Measurements from ENCODE around the gene EXPH5.
"Not testable (repeated sequence)": the region's sequence is repeated elsewhere in the genome, so short reads cannot be mapped to it uniquely, and the experiment has no call there.

The EXPH5 gene

DNA sequence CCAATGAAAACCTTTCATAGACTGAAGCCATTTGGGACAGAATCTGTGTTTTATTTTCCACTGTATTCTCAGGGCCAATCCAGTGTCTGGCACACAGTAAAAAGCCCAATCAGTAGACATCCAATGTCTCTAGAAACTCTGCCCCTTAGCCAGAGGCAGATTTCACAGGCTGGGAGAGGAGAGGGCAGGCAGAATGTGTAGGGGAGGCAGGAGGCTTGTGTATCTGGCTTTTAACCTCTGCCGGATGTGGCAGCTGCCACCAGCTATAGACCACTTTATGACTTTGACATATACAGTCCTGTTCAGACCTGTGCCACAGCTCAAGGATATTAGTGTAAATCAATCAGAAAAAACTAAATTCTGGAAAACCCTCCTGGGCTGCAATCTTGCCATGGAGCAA lies 4.4 kb downstream of the EXPH5 start:
- FAIRE-seq (no peak), DNase-seq (ENCODE audit: insufficient read length, low spot score) (no peak)
- TF ChIP-seq, protein P1, sequence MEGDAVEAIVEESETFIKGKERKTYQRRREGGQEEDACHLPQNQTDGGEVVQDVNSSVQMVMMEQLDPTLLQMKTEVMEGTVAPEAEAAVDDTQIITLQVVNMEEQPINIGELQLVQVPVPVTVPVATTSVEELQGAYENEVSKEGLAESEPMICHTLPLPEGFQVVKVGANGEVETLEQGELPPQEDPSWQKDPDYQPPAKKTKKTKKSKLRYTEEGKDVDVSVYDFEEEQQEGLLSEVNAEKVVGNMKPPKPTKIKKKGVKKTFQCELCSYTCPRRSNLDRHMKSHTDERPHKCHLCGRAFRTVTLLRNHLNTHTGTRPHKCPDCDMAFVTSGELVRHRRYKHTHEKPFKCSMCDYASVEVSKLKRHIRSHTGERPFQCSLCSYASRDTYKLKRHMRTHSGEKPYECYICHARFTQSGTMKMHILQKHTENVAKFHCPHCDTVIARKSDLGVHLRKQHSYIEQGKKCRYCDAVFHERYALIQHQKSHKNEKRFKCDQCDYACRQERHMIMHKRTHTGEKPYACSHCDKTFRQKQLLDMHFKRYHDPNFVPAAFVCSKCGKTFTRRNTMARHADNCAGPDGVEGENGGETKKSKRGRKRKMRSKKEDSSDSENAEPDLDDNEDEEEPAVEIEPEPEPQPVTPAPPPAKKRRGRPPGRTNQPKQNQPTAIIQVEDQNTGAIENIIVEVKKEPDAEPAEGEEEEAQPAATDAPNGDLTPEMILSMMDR (IDR thresholded peaks at IDR 0.05; ENCODE audit: insufficient read depth, missing control alignments), result no peak

DNA sequence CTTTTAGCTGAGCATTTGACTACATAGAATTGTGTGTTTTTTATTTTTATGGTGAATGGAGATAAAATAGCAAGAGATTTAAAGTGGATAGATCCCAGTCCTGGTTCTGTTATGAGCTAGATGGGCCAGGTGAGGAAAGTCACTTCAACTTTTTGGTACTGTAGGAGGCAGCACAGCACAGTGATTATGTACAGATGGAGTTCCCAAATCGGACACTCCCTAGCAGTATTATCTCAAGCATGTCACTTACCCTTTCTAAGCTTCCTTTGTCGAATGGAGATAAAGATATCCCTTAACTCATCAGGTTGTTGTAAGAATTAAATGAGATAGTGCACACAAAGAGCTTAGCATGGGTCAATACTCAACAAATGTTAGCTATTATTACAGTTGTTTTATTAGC lies 5.3 kb downstream of the EXPH5 start:
- FAIRE-seq (no peak), DNase-seq (ENCODE audit: insufficient read length, low spot score) (no peak)
- TF ChIP-seq, protein P1 (IDR thresholded peaks at IDR 0.05; ENCODE audit: insufficient read depth, missing control alignments), result no peak

DNA sequence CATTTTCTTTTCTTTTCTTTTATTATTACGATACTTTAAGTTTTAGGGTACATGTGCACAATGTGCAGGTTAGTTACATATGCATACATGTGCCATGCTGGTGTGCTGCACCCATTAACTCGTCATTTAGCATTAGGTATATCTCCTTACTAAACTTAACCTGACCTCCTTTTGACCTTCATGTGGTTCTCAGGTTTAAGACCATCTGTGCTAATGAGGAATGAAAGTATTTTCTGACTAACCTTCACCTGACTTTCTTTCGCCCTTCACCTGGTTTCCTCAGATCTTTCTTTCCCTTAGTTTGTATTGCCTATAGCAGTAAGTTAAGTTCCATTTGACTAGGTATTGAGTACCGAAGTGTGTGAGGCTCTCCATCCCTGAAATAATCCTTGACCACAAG lies 6.5 kb downstream of the EXPH5 start:
- TF ChIP-seq, protein P1 (IDR thresholded peaks at IDR 0.05; ENCODE audit: insufficient read depth, missing control alignments), result no peak
- DNase-seq (ENCODE audit: insufficient read length, low spot score) (no peak), FAIRE-seq (no peak)

DNA sequence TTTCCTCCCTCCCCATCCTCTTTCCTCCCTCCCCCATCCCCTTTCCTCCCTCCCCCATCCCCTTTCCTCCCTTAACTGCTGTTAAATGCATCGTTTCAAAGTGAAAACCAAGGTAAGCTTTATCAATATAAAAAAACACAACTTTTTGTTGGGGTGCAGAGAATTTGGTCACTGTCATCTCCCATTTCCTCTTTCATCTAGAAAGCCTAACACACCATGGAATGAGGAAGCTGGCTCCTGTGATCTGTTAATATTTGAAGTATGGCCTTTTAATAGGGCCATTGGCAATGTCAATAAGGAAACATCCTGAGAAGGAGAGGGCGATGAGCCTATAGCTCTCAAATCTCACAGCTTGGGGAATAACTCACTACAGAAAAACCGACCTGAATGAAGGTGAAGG lies 7.0 kb downstream of the EXPH5 start:
- DNase-seq (ENCODE audit: insufficient read length, low spot score) (no peak), FAIRE-seq (no peak)
- TF ChIP-seq, protein P1 (IDR thresholded peaks at IDR 0.05; ENCODE audit: insufficient read depth, missing control alignments), result no peak

DNA sequence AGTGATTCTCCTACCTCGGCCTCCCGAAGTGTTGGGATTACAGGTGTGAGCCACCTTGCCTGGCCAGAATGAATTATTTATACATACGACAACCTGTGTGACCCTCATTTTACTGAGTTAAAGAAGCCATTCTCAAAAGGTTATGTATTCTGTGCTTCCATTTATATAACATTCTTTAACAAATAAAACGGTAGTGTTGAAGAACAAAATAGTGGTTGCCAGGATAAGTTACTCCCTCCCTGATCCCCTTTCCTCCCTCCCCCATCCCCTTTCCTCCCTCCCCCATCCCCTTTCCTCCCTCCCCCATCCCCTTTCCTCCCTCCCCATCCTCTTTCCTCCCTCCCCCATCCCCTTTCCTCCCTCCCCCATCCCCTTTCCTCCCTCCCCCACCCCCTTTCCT lies 7.4 kb downstream of the EXPH5 start:
- not testable (repeated sequence) for FAIRE-seq

DNA sequence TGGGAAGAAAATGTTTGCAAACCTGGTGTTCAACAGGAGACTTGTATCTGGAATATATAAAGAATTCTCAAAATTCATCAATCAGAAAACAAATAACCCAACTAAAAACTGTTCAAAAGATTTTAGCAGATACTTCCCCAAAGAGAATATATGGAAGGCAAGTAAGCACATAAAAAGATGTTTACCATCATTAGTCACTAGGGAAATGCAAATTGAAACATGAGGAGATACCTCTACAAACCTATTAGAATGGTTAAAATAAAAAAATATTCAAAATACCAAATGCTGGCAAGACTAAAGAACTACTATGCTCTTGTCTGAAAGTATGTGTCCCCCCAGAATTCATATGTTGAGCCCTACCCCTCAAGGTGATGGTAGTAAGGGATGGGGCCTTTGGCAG lies 8.6 kb downstream of the EXPH5 start:
- DNase-seq (ENCODE audit: insufficient read length, low spot score) (no peak), FAIRE-seq (no peak)
- TF ChIP-seq, protein P1 (IDR thresholded peaks at IDR 0.05; ENCODE audit: insufficient read depth, missing control alignments), result no peak

More for the DNA sequence above, 7.4 kb downstream of the EXPH5 start:
- DNase-seq (ENCODE audit: insufficient read length, low spot score), result not testable (repeated sequence)

DNA sequence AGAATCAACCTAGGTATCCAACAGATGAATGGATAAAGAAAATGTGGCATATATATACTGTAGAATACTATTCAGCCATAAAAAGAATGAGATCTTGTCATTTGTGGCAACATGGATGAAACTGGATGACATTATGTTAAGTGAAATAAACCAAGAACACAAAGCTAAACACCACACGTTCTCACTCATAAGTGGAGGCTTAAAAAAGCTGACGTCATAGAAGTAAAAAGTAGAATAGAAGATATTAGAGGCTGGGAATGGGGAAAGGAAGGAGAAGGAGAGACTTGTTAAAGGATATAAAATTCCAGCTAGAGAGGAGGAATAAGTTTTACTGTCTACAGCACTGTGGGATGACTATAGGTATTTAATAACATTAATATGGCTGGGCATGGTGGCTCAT lies 12.9 kb downstream of the EXPH5 start:
- no peak for FAIRE-seq

More for the DNA sequence above, 12.9 kb downstream of the EXPH5 start:
- DNase-seq (ENCODE audit: insufficient read length, low spot score), result no peak
- TF ChIP-seq, protein P1 (IDR thresholded peaks at IDR 0.05; ENCODE audit: insufficient read depth, missing control alignments), result no peak
